GM21717 (cell line): ENCODE data around the gene TMEM131L.
"Not testable (repeated sequence)": the region's sequence is repeated elsewhere in the genome, so short reads cannot be mapped to it uniquely, and the experiment has no call there.

Experiments used
- ATAC-seq: cut with Tn5 transposase; IDR thresholded peaks from one replicate; pipeline ENCODE4 v1.9.1; 2021; ENCODE audit warnings: mild to moderate bottlenecking, moderate library complexity; ENCODE audit not compliant: unreplicated experiment

TMEM131L gene

DNA sequence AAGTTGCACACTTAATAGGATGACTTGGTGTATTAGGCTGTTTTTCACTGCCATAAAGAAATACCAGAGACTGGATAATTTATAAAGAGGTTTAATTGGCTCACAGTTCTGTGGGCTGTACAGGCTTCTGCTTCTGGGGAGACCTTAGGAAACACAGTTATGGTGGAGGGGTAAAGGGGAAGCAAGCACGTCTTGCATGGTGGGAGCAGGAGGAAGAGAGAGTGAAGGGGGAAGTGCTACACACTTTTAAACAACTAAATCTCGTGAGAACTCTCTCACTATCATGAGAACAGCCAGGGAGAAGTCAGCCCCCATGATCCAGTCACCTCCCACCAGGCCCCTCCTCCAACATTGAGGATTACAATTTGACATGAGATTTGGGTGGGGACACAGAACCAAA, 142.9 kb downstream of the TMEM131L start:
- ATAC-seq = not testable (repeated sequence)

DNA sequence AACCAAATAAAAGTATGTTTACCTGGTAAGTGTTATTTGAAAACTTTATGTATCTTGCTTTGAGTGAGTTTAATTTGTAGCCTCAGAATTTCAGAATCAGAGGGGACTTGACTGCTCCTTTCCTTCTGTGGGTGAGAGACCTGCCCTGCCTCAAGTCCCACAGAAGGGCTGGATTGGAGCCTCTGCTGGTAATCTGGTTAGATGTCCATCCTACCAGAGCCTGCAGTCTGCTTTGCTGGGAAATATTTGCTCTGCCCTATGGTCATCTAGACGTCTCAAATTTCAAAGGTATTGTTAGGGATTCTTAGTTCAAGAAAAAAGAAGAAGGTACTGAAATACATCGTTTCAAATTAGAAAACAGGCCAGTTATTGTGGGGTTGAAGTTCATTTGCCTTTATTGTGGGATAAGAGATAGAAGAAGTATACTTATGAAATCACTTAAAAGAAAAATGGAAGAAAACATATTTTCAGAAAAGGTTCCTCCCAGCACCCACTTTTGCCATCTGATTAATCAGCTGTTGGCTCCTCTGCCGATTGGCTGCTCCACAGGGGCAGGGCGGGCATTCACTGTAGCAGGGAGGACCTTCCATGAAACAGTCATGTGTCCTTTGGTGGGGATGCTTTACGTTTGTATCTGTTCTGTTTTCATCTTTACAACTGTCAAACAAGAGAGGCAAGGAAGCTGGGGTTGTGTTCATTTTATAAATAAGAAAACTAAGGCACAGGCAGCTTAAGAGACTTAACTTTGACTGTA, 144.6 kb downstream of the TMEM131L start:
- no peak for ATAC-seq

GRCh38 chr4:153611679-153612078, 145.5 kb downstream of the TMEM131L start:
- no peak for ATAC-seq

DNA sequence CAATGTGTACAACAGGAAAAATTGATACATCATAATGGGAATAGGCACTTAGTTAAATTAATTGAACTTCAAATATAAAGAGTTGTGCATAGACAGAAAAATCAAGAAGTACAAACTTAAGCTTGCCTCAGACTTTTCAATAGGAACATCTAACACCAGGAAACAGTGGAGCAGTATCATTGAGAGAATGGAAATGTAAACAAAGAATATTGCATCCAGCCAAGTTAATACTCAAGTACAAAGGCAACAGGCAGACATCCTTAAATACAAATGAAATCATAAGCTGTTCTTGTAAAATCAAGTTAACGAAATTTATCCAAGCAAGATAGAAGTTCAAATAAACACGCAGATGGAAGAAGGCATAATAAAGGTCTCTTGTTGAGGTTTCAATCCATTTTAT, 146.7 kb downstream of the TMEM131L start:
- no peak for ATAC-seq

- ATAC-seq = no peak
These were observed 149.9 kb downstream of the TMEM131L start for GRCh38 chr4:153616006-153616555.

DNA sequence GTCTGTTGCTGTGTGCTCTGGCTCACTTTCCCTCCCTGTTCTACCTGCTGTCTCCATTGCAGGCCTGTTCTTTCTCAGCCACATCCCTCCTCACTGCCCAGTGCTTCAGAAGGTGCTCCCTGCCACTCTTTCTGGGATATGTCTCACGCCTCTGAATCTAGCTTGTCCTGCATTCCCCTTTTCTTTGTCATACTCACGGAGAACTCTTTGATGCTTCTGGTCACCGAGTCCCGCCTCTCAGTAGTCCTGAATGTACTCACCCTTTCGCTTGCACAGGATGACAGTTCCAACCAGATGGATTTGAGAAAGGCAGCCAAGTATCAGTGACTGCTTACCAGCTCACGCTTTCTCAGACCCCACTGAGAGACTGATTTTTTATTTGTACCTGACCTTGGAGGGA, 152.7 kb downstream of the TMEM131L start:
- ATAC-seq = no peak

GRCh38 chr4:153619811-153620210, 153.7 kb downstream of the TMEM131L start:
- ATAC-seq = no peak

DNA sequence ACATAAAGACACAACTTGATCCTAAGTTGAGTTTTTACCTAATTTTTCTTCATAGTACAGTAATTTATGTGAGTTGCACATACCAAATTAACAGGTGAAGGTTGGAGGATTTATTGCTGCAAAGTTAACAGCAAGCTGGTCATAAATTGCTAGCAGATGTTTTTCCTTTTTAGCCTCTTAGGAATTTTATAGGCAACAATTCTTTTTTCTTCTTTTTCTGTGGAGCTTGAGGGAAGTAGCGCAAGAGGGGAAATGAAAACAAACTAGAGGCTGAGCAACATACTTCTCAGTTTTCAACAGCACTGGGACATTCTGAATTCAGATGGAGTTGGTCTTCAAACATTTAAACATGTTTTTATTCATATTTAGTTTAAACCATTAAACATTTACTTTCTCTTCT, 154.2 kb downstream of the TMEM131L start:
- ATAC-seq = no peak

DNA sequence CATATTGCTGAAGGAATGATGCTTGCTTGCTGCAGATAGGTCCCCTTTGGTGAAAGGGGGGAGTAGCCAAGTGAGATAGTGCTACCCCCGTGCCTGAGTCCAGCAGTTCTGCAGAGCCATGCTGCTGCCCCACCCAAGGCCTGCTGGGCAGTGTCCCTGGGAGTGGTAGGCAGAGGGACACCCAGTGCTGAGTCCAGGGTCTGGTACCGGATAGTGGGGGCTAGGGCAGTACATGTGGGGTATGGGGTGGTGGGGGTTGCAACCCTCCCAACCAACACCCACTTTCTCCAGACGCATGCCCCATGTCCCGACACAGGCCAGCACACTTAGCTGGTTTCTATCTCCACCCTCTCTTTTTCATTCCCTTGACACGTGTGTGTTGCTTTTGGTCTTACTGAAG, 155.9 kb downstream of the TMEM131L start:
- ATAC-seq = no peak

DNA sequence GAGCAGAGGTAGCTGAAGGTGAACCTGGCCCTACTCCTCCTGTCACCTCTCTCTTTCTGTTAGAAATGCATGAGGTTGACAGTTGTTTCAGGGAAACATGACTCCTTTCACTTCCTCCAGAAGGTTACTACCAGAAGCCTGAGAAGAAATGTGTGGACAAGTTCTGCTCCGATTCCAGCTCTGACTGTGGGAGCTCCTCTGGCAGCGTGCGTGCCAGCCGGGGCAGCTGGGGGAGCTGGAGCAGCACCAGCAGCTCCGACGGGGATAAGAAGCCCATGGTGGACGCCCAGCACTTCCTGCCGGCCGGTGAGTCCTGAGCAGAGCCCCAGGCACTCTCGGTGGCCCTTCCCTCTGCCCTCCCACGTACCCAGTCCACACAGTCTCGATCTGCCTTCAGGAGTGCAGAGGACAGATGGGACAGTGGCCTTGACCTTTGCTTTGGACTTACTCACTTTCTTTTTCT, 156.6 kb downstream of the TMEM131L start:
- no peak for ATAC-seq

- ATAC-seq = no peak
These were observed 157.3 kb downstream of the TMEM131L start for GRCh38 chr4:153623491-153623890.

DNA sequence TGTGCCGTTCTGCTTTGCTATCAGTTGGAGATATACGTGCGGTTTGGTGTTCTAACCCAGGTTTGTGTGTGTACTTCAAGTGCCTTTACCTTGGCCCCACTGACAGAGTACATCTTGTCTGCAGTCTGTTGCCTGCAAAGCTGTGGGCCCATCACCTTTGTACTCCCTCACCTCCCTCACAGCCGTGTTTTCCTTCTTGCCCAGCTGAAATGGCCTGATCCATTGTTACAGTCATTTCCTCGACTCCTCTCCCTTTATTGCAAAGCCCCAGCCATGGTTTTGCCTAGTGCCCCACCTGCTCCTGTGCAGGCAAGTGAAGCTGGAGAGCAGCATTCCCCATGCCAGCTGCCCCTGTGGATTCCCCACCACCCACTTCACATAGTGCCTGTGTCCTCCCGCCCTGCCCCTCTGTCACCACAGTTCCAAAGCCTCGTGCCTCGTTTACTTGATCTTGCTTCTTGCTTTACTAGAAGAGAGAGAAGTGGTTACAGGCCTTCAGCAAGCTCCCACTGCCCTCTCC, 162.7 kb downstream of the TMEM131L start:
- ATAC-seq = no peak

- ATAC-seq = no peak
These were observed 163.6 kb downstream of the TMEM131L start for GRCh38 chr4:153629776-153630175.

DNA sequence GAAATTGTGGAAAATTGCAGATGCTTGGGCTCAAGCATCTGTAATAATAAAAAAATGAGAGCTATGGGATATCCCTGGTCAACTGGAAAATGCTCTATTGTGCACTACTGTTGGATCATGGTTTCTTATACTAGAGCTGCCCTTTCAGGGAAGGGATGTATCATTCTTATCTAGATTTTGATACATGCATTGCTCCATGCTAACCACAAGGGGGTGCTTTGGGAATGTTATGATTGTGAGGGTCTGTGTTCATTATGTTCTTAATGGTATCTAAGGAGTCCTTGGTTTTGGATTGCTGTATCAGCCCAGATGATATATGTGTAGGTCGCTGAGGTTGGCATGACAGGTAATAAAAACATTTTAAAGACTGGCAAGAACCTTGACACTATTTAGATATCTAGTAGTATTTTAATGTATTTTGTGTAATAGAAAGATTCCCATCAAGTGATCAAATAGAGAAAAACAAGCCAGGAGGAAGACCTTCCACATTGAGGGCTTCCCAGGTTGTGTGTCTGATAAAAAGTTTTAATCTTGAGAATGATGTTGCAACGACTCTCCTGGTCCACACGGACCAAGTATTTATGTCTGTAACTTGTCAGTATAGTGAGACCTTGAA, 168.7 kb downstream of the TMEM131L start:
- no peak for ATAC-seq

- ATAC-seq = no peak
These were observed 169.7 kb downstream of the TMEM131L start for GRCh38 chr4:153635846-153636245.

GRCh38 chr4:153637201-153637600, 171.0 kb downstream of the TMEM131L start:
- no peak for ATAC-seq

DNA sequence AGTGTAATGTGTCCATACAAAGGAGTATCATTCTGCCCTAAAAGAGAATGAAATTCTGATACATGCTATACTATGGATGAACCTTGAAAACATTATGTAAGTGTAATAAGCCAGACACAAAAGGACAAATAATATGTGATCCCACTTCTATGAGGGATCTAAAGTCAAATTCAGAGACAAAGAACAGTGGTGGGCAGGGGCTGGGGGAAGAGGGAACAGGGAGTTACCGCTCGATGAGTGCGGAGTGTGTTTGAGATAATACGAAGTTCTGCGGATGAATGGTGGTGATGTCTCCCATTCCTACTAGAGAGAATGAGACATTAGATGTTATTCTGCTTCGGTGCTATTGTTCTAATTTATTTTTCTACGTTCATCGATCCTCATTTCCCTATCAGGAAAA, 171.9 kb downstream of the TMEM131L start:
- no peak for ATAC-seq

DNA sequence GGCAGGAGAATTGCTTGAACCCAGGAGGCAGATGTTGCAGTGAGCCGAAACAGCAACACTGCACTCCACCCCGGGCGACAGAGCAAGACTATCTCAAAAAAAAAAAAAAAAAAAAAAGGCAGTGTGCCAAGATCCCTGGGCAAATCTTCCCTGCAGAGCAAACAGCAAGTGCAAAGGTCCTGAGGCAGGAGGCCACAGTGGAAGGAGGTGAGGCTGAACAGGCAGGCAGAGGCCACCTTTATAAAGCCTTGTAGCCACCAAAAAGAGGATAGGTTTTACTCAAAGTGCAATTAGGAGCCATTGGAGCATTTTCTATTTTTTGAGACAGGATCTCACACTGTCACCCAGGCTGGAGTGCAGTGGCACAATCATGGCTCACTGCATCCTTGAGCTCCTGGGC, 172.8 kb downstream of the TMEM131L start:
- no peak for ATAC-seq

GRCh38 chr4:153639833-153640802, 174.0 kb downstream of the TMEM131L start:
- no peak for ATAC-seq

DNA sequence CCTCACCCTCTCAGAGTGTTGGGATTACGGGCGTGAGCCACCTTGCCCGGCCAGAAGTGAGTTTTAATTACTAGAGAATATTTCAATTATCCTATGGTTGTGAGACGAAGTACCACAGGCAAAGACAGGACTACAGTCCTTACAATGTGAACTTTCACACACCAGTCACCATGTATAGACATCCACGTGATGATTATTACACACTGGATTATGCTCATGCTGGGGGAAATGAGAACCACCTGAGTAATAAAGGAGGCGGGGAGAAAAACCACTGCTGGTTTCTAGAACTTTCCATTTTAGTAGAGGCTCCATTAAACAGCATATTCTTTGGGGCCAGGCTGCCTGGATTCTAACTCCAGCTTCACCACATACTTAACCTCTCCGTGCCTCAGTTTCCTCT, 175.4 kb downstream of the TMEM131L start:
- ATAC-seq = no peak
